Colonic mucosa (tissue), 4 donors: ENCODE results near the gene COPB2. TPM values are rescaled to one million over a fixed set of nuclear protein-coding genes. Genes with fewer than 3 reads are reported as not detected.

Source experiments
- DNase-seq: peaks from one replicate; pipeline ENCODE4 v3.0.0-alpha.2; 2020
- H3K27ac ChIP-seq: fragments of 200-600 bp; one replicate; pipeline ENCODE4 v1.8.0; 2021
- H3K27me3 ChIP-seq: fragments of 200-600 bp; one replicate; pipeline ENCODE4 v1.8.0; 2021
- H3K36me3 ChIP-seq: fragments of 200-600 bp; one replicate; pipeline ENCODE4 v1.8.0; 2021
- H3K4me1 ChIP-seq: fragments of 200-600 bp; one replicate; pipeline ENCODE4 v1.8.0; 2021; ENCODE audit warnings: mild to moderate bottlenecking
- H3K4me3 ChIP-seq: fragments of 200-600 bp; one replicate; pipeline ENCODE4 v1.8.0; 2021
- H3K9ac ChIP-seq, 2 donors: one replicate each; pipeline ENCODE4 v1.7.0; 2013; ENCODE audit warnings: control low read depth in 2 of 2, low read depth in 2 of 2, low read length in 2 of 2
- H3K9me3 ChIP-seq: fragments of 200-600 bp; one replicate; pipeline ENCODE4 v1.8.0; 2021
- intact Hi-C: fragments of 100-400 bp; cut with DNase I; formaldehyde crosslinking; loops from one replicate; pipeline ENCODE4 v1.14.1; 2022
- total RNA-seq, 2 donors: library from RNA; stranded (reverse); fragmentation: NEBNext Ultra II Directional in 1 of 2; extraction: Animal tissue kit (Norgen Biotek cat#: 25700) in 1 of 2; gene quantifications; one replicate each; pipeline ENCODE4 v1.2.1, GENCODE V29; 2021
- TF ChIP-seq, protein P1 (sequence below): fragments of 200-600 bp; IDR thresholded peaks from one replicate; pipeline ENCODE4 v1.8.0; 2022; ENCODE audit warnings: antibody characterized with exemption, mild to moderate bottlenecking
- donor health status: healthy.
- donor health status: DM: no; HTN: no; CAD: no.
- donor health status: DM: no; HTN: no; CAD: no.

COPB2 gene
- total RNA-seq, 2 donors from 2014 or later, result 153 to 162 TPM

DNA sequence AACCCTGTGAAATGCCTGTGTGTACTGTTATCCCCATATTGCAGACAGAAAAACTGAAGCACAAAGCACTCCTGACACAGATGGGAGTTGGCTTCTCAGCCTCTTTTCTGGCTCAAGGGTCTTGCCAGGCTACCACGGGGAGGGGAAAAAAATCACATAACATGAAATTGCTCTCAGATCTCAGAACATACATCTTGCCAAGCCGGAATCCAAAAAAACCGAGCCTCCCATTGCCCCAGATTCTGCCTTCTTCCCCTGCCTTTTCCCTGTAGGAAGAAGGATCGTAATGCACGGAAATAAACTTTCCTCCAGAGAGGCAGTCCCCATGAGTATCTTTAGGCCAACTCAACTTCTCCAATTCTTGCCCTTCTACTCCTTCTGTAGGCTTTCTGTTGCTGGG is 62.2 kb downstream of the COPB2 start:
- intact Hi-C loops, result loop anchor here (5.0 kb wide), 1 partner anchor 385 kb away; no protein-coding TSS in a partner anchor
- Histone ChIP-seq H3K9me3 (no peaks in the 10 kb centered on the region), H3K4me3 (no peak overlapping the region), H3K27ac (no peak overlapping the region), H3K4me1 (no peaks in the 10 kb centered on the region), H3K9ac (no peak overlapping the region), H3K36me3 (no peaks in the 10 kb centered on the region), H3K27me3 (peaks cover 9% of the 10 kb centered on the region)
- DNase-seq, result no peak
- TF ChIP-seq, protein P1, sequence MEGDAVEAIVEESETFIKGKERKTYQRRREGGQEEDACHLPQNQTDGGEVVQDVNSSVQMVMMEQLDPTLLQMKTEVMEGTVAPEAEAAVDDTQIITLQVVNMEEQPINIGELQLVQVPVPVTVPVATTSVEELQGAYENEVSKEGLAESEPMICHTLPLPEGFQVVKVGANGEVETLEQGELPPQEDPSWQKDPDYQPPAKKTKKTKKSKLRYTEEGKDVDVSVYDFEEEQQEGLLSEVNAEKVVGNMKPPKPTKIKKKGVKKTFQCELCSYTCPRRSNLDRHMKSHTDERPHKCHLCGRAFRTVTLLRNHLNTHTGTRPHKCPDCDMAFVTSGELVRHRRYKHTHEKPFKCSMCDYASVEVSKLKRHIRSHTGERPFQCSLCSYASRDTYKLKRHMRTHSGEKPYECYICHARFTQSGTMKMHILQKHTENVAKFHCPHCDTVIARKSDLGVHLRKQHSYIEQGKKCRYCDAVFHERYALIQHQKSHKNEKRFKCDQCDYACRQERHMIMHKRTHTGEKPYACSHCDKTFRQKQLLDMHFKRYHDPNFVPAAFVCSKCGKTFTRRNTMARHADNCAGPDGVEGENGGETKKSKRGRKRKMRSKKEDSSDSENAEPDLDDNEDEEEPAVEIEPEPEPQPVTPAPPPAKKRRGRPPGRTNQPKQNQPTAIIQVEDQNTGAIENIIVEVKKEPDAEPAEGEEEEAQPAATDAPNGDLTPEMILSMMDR, result no peak

DNA sequence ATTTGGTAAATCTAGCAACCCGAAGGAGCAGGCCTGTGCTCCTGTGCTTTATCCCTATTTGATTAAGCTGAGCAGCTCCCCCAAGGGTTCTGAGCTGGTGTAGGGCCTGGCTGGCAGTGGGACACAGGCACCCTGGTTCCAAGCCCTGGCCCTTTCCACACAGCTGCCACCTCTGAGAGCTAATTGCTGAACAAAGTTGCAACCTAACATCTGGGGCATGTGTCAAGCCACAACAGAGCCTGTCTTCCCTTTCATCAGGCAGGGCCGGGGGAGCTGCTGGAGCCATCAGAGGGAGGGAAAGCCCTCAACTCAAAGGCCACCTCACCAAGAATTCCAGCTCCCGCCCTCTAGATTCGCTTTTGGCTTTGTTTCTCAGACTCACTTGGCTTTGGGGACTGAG is 62.7 kb downstream of the COPB2 start:
- no peaks in the 10 kb centered on the region for H3K4me1 ChIP-seq
- no peak for DNase-seq

DNA sequence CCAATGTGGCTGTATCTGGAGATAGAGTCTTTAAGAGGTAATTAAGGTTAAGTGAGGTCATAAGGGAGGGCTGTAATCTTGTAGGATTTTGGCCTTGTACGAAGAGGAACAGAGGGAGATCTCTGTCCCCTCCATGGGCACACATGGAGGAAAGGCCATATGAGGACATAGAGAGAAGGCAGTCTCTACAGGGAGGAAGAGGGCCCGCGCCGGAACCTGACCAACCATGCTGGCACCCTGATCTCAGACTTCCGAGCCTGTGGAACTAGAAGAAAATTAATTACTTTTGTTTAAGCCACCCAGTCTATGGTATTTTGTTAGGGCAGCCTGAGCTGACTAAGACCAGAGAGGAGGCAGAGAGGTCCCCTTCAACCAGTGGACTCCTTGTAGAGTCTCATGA is 63.3 kb downstream of the COPB2 start:
- DNase-seq, result no peak
- Histone ChIP-seq H3K36me3 (no peaks in the 10 kb centered on the region), H3K9me3 (no peaks in the 10 kb centered on the region), H3K27ac (no peak overlapping the region), H3K4me3 (no peak overlapping the region), H3K4me1 (no peaks in the 10 kb centered on the region), H3K9ac (no peak overlapping the region), H3K27me3 (peaks cover 9% of the 10 kb centered on the region)
- intact Hi-C loops, result loop anchor here (5.0 kb wide), 1 partner anchor 384 kb away; no protein-coding TSS in a partner anchor
- TF ChIP-seq, protein P1, result no peak

More for the DNA sequence above, 62.7 kb downstream of the COPB2 start:
- no peaks in the 10 kb centered on the region for H3K36me3 ChIP-seq
- no peak overlapping the region for H3K4me3 ChIP-seq
- H3K27ac ChIP-seq, result no peak overlapping the region
- intact Hi-C loops, result loop anchor here (5.0 kb wide), 1 partner anchor 384 kb away; no protein-coding TSS in a partner anchor
- H3K9me3 ChIP-seq, result no peaks in the 10 kb centered on the region
- H3K9ac ChIP-seq, result no peak overlapping the region
- H3K27me3 ChIP-seq, result peaks cover 9% of the 10 kb centered on the region
- TF ChIP-seq, protein P1, result no peak

DNA sequence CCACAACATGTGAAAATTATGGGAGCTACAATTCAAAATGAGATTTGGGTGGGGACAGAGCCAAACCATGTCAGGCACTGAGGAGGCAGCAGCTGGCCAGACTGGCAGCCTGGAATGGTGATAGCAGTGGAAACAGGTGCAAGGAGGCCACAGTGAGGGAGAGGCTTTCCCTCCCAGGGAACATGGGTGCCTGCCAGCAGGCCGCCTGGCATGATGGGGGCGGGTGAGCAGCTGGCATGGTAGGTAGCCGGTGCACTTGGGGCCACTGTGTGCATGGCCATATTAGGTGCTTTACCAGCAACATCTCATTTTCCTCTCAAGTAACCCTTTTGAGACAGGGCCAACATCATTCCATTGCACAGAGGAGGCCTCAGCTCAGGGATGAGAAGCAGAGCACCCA is 63.9 kb downstream of the COPB2 start:
- H3K27ac ChIP-seq, result no peak overlapping the region
- H3K4me3 ChIP-seq, result no peak overlapping the region
- TF ChIP-seq, protein P1, result no peak
- no peaks in the 10 kb centered on the region for H3K9me3 ChIP-seq
- no peak for DNase-seq
- H3K36me3 ChIP-seq, result no peaks in the 10 kb centered on the region
- H3K9ac ChIP-seq, result no peak overlapping the region
- intact Hi-C loops, result loop anchor here (5.0 kb wide), 1 partner anchor 383 kb away; no protein-coding TSS in a partner anchor
- H3K4me1 ChIP-seq, result no peaks in the 10 kb centered on the region
- H3K27me3 ChIP-seq, result peaks cover 6% of the 10 kb centered on the region

DNA sequence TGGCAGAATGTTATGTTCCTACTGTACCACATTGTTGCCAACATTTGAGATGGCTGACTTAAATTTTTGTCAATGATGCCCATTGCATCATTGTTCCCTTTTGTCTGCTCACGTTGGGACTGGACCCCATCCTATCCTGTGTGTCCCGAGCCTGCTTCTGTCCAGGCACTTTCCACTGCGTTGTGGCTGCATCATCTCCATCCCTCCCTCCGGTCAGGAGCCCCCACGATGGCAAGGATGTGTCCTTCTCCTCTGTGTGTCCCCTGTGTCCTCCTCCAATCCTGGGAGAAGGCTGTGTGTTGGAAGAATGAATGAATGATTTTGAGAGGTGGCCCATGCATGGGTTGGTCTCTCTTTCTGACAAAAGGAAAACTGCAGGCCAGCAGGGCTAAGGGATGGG is 65.0 kb downstream of the COPB2 start:
- Histone ChIP-seq H3K4me3 (no peak overlapping the region), H3K4me1 (no peaks in the 10 kb centered on the region), H3K9me3 (no peaks in the 10 kb centered on the region), H3K36me3 (no peaks in the 10 kb centered on the region), H3K9ac (no peak overlapping the region), H3K27me3 (no peaks in the 10 kb centered on the region), H3K27ac (no peak overlapping the region)
- TF ChIP-seq, protein P1, result no peak
- DNase-seq, result no peak
- intact Hi-C loops, result no loop called here
